H9 (cell line): ENCODE data around the gene DNAH12. TPM values are rescaled to one million over a fixed set of nuclear protein-coding genes. Genes with fewer than 3 reads are reported as not detected.

ENCODE experiments used
- DNase-seq: peaks from one replicate; pipeline ENCODE4 v3.0.0-alpha.2; 2017
- H2AFZ ChIP-seq: one replicate; pipeline ENCODE4 v1.6.1; 2013; ENCODE audit warnings: mild to moderate bottlenecking, low read length, control low read depth, moderate library complexity
- H2AK5ac ChIP-seq: 2 replicates; pipeline ENCODE4 v1.6.1; 2013; ENCODE audit warnings: low read length, control low read depth, mixed read lengths; ENCODE audit not compliant: insufficient read length
- H2BK120ac ChIP-seq: one replicate; pipeline ENCODE4 v1.6.1; 2013; ENCODE audit warnings: low read depth, mild to moderate bottlenecking, low read length, control low read depth, inconsistent platforms; ENCODE audit not compliant: poor library complexity, severe bottlenecking
- H2BK12ac ChIP-seq: 2 replicates; pipeline ENCODE4 v1.6.1; 2013; ENCODE audit warnings: low read length, control low read depth, mixed read lengths, low read depth; ENCODE audit not compliant: insufficient read length
- H2BK15ac ChIP-seq: 2 replicates; pipeline ENCODE4 v1.6.1; 2013; ENCODE audit warnings: low read depth, low read length, control low read depth
- H2BK20ac ChIP-seq: one replicate; pipeline ENCODE4 v1.6.1; 2013; ENCODE audit warnings: low read depth, mild to moderate bottlenecking, low read length, control low read depth, inconsistent platforms; ENCODE audit not compliant: poor library complexity, severe bottlenecking
- H2BK5ac ChIP-seq: 2 replicates; pipeline ENCODE4 v1.6.1; 2013; ENCODE audit warnings: low read length, control low read depth, mixed read lengths; ENCODE audit not compliant: insufficient read length
- H3K14ac ChIP-seq: 2 replicates; pipeline ENCODE4 v1.6.1; 2013; ENCODE audit warnings: low read length, control low read depth; ENCODE audit not compliant: insufficient read depth
- H3K18ac ChIP-seq: 2 replicates; pipeline ENCODE4 v1.6.1; 2013; ENCODE audit warnings: low read depth, mild to moderate bottlenecking, mixed read lengths, low read length, control low read depth; ENCODE audit not compliant: insufficient read length
- H3K23ac ChIP-seq: 2 replicates; pipeline ENCODE4 v1.6.1; 2013; ENCODE audit warnings: low read length, control low read depth, mixed read lengths, low read depth; ENCODE audit not compliant: insufficient read length
- H3K23me2 ChIP-seq: 2 replicates; pipeline ENCODE4 v1.6.1; 2013; ENCODE audit warnings: low read depth, mild to moderate bottlenecking, mixed read lengths, low read length, control low read depth; ENCODE audit not compliant: insufficient read length, poor library complexity, severe bottlenecking
- H3K27ac ChIP-seq: 2 replicates; pipeline ENCODE4 v1.5.1; 2013; ENCODE audit warnings: low read length, control low read depth, mixed read lengths, low read depth; ENCODE audit not compliant: insufficient read length
- H3K27me3 ChIP-seq: 2 replicates; pipeline ENCODE4 v1.6.1; 2013; ENCODE audit warnings: low read length, control low read depth, inconsistent platforms; ENCODE audit not compliant: insufficient read depth
- H3K4ac ChIP-seq: 2 replicates; pipeline ENCODE4 v1.6.1; 2013; ENCODE audit warnings: low read depth, mild to moderate bottlenecking, control low read depth, inconsistent platforms, low read length, moderate library complexity
- H3K4me1 ChIP-seq: 2 replicates; pipeline ENCODE4 v1.6.1; 2013; ENCODE audit warnings: low read length, control low read depth, inconsistent platforms; ENCODE audit not compliant: insufficient read depth
- H3K4me2 ChIP-seq: 2 replicates; pipeline ENCODE4 v1.6.1; 2013; ENCODE audit warnings: low read length, control low read depth, mixed read lengths; ENCODE audit not compliant: insufficient read length, insufficient read depth
- H3K56ac ChIP-seq: 2 replicates; pipeline ENCODE4 v1.6.1; 2013; ENCODE audit warnings: low read depth, mild to moderate bottlenecking, mixed read lengths, low read length, control low read depth; ENCODE audit not compliant: insufficient read length
- H3K79me1 ChIP-seq: 2 replicates; pipeline ENCODE4 v1.6.1; 2013; ENCODE audit warnings: low read depth, mild to moderate bottlenecking, moderate library complexity, low read length, control low read depth, inconsistent platforms; ENCODE audit not compliant: insufficient read depth, poor library complexity, severe bottlenecking
- H3K79me2 ChIP-seq: 2 replicates; pipeline ENCODE4 v1.6.1; 2013; ENCODE audit warnings: low read length, control low read depth, inconsistent platforms; ENCODE audit not compliant: insufficient read depth
- H3K9ac ChIP-seq: 2 replicates; pipeline ENCODE4 v1.6.1; 2013; ENCODE audit warnings: low read length, control low read depth, mixed read lengths; ENCODE audit not compliant: insufficient read length; ENCODE audit errors: extremely low read depth
- H3K9me3 ChIP-seq: one replicate; pipeline ENCODE4 v1.6.1; 2013; ENCODE audit warnings: low read depth, low read length, inconsistent platforms; ENCODE audit not compliant: control insufficient read depth
- H3T11ph ChIP-seq: one replicate; pipeline ENCODE4 v1.6.1; 2013; ENCODE audit warnings: mild to moderate bottlenecking, low read length, control low read depth, inconsistent platforms
- H4K20me1 ChIP-seq: one replicate; pipeline ENCODE4 v1.6.1; 2013; ENCODE audit not compliant: control insufficient read depth, insufficient read length, insufficient read depth
- H4K5ac ChIP-seq: 2 replicates; pipeline ENCODE4 v1.6.1; 2013; ENCODE audit warnings: low read depth, mild to moderate bottlenecking, mixed read lengths, low read length, control low read depth; ENCODE audit not compliant: insufficient read length
- H4K8ac ChIP-seq: replicated peaks from 2 replicates; pipeline ENCODE4 v1.6.1; 2013; ENCODE audit warnings: low read length, control low read depth, mixed read lengths, low read depth; ENCODE audit not compliant: insufficient read length
- H4K91ac ChIP-seq: 2 replicates; pipeline ENCODE4 v1.6.1; 2013; ENCODE audit warnings: low read depth, mild to moderate bottlenecking, moderate library complexity, mixed read lengths, low read length, control low read depth; ENCODE audit not compliant: insufficient read length
- H3K27ac Mint-ChIP-seq, 3 experiments: 2 replicates in 2 of 3; 3 replicates in 1 of 3; pipeline ENCODE4 v1.8.0; 2020 to 2021; ENCODE audit warnings: mixed read lengths in 3 of 3, mild to moderate bottlenecking in 1 of 3, moderate library complexity in 1 of 3
- H3K27me3 Mint-ChIP-seq: 2 replicates; pipeline ENCODE4 v1.8.0; 2021; ENCODE audit warnings: low read depth, mild to moderate bottlenecking, moderate library complexity, mixed read lengths
- H3K36me3 Mint-ChIP-seq, 3 experiments: 2 replicates in 2 of 3; 3 replicates in 1 of 3; pipeline ENCODE4 v1.8.0; 2020 to 2021; ENCODE audit warnings: low read depth in 3 of 3, mixed read lengths in 3 of 3; ENCODE audit not compliant: insufficient read depth in 1 of 3
- H3K4me1 Mint-ChIP-seq, 2 experiments: 2 replicates each; pipeline ENCODE4 v1.8.0; 2020; ENCODE audit warnings: mixed read lengths in 2 of 2
- H3K4me3 Mint-ChIP-seq, 2 experiments: 2 replicates in 1 of 2; 3 replicates in 1 of 2; pipeline ENCODE4 v1.8.0; 2020 to 2021; ENCODE audit warnings: mild to moderate bottlenecking in 2 of 2, mixed read lengths in 2 of 2, moderate library complexity in 1 of 2
- H3K9me3 Mint-ChIP-seq, 2 experiments: 2 replicates in 1 of 2; 3 replicates in 1 of 2; pipeline ENCODE4 v1.8.0; 2020; ENCODE audit warnings: mild to moderate bottlenecking in 2 of 2, mixed read lengths in 2 of 2, moderate library complexity in 1 of 2
- CTCF ChIP-seq: fragments of 200-600 bp; sonication (generic); conservative IDR thresholded peaks from 3 replicates; pipeline ENCODE4 v1.8.0; 2021; ENCODE audit warnings: antibody characterized with exemption, mild to moderate bottlenecking
- WGBS: extraction: QIAGEN DNeasy Blood & Tissue Kit; methylation state at CpG from one replicate; pipeline ENCODE4 v1.1.7; 2013; ENCODE audit warnings: missing lambda C conversion rate, low lambda C conversion rate, mixed read lengths; ENCODE audit not compliant: insufficient read length; ENCODE audit errors: extremely low coverage; 5-methylcytosine and 5-hydroxymethylcytosine counted together
- total RNA-seq: library from RNA; stranded (reverse); gene quantifications from 2 replicates; pipeline ENCODE4 v1.2.1, GENCODE V29; 2021

The DNAH12 gene
- total RNA-seq, 1 experiment from 2014 or later = not detected

- no CpG with 5 or more reads among the region's 6 CpGs for WGBS
- Histone ChIP-seq H3K4me1 (no peaks in the 10 kb centered on the region), H2BK5ac (no peak overlapping the region), H3K79me1 (no peaks in the 10 kb centered on the region), H4K8ac (no peak overlapping the region), H3K14ac (no peak overlapping the region), H3K9ac (no peak overlapping the region), H3K4ac (no peak overlapping the region), H2BK15ac (no peak overlapping the region), H3K56ac (no peak overlapping the region), H3K18ac (no peak overlapping the region), H2BK120ac (no peak overlapping the region), H2BK12ac (no peak overlapping the region), H4K20me1 (no peaks in the 10 kb centered on the region), H4K91ac (no peak overlapping the region), H3K9me3 (no peaks in the 10 kb centered on the region), H3T11ph (no peak overlapping the region), H3K27ac (no peak overlapping the region), H2BK20ac (no peak overlapping the region), H2AFZ (no peak overlapping the region), H3K23me2 (no peaks in the 10 kb centered on the region), H3K79me2 (no peaks in the 10 kb centered on the region), H3K4me2 (no peak overlapping the region), H4K5ac (no peak overlapping the region), H3K23ac (no peak overlapping the region), H3K27me3 (no peaks in the 10 kb centered on the region), H2AK5ac (no peak overlapping the region)
- peaks cover 14% of the 10 kb centered on the region in 2 experiments; a peak in 4 of 5 replicates for H3K9me3 Mint-ChIP-seq
- H3K4me1 Mint-ChIP-seq = no peaks in the 10 kb centered on the region
- H3K27ac Mint-ChIP-seq = no peak overlapping the region
- no peak for DNase-seq
- peaks cover 1% of the 10 kb centered on the region; the same call in 1 of the 2 replicates for H3K27me3 Mint-ChIP-seq
- no peak for TF ChIP-seq CTCF
- H3K36me3 Mint-ChIP-seq = peaks cover 1 to 7% (median 5%) of the 10 kb centered on the region in 3 experiments; a peak in 4 of 7 replicates
- H3K4me3 Mint-ChIP-seq = no peak overlapping the region
Observed at GRCh38 chr3:57283334-57283733, 260.8 kb downstream of the DNAH12 start.
